NCI-H524 treated with DMSO at 0.1 percent for 48 hours (cell line): ENCODE data around the gene LYST.
"Not testable (repeated sequence)": the region's sequence is repeated elsewhere in the genome, so short reads cannot be mapped to it uniquely, and the experiment has no call there.

Source experiments
- DNase-seq: peaks from one replicate; lab custom pipeline; 2025; lab: John Stamatoyannopoulos, UW

LYST gene

GRCh38 chr1:235821361-235821981 is 45.2 kb downstream of the LYST start:
- no peak for DNase-seq

GRCh38 chr1:235820061-235820460 is 46.6 kb downstream of the LYST start:
- DNase-seq: peak; percentile 63

GRCh38 chr1:235818632-235819136 is 48.0 kb downstream of the LYST start:
- no peak for DNase-seq

DNA sequence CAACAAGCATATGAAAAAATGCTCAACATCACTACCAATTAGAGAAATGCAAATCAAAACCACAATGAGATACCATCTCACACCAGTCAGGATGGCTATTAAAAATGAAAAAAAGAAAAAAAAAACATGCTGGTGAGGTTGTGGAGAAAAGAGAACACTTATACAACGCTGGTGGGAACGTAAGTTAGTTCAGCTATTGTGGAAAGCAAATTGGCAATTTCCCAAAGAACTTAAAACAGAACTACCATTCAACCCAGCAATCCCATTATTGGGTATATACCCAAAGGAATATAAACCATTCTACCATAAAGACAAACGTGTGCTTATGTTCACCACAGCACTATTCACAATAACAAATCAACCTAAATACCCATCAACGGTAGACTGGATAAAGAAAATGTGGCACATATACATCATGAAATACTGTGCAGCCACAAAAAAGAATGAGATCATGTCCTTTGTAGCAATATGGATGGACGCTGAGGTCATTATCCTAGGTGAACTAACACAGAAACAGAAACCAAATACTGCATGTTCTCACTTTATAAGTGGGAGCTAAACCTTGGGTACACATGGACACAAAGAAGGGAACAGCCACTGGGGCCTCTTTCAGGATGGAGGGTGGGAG is 49.5 kb downstream of the LYST start:
- no peak for DNase-seq

GRCh38 chr1:235809688-235810397 is 56.9 kb downstream of the LYST start:
- DNase-seq: no peak

DNA sequence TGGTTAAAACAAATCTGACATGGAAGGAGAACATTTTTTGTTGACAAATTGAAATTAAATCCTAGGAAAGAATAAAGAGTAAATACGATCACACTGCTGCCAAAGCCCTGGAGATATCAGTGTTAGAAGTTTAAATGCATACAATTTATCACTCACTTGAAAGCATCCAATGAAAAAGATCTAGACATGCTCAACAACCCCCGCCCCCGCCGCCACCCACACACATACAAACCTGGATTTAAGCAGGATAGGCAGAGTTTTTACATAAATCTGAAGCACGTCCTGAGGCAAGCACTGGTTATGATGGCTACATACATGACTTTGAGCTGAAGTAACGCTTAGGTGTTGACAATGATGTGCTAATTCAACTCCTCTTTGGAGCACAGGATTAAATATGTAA is 58.5 kb downstream of the LYST start:
- DNase-seq: no peak

GRCh38 chr1:235806123-235806522 is 60.6 kb downstream of the LYST start:
- DNase-seq: no peak

- no peak for DNase-seq
These were observed 63.9 kb downstream of the LYST start for GRCh38 chr1:235802573-235803346.

DNA sequence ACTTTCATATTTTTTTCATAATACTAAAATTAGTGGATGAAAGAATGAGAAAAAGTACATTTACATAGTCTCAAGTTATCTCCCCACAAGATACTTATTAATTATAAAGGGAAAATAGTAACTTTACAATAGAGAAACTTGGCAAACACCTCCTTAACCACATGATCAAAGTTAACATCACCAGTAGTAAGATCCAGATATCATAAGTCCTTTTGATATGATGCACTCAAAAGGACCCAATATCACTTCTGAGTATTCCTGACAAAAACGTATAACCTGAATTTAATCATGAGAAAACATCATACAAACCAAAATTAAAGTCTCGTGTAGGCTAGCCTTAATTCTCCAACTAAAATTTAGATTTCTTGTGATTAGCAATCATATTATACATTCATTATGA is 67.4 kb downstream of the LYST start:
- DNase-seq: no peak

- no peak for DNase-seq
These were observed 75.1 kb downstream of the LYST start for GRCh38 chr1:235791532-235792060.

DNA sequence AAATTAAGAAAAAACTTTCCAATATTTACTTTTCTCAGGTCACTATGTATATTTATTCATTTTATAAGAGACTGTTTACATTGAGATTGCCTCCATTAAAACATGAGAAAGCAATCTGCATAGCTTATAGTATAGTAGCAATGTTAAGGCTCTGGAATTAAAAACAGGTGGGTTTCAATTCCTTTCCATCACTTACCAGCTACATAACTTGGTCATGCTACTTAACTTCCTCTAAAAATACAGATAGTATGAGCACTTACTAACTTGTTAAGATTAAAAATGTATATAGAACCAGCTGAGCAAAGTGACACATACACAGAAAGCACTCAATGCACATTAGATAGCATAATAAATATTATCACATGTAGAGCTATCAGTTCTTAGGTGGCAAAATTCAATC is 76.6 kb downstream of the LYST start:
- no peak for DNase-seq

- DNase-seq: not testable (repeated sequence)
These were observed 80.3 kb downstream of the LYST start for GRCh38 chr1:235786227-235786898.

GRCh38 chr1:235784950-235785349 is 81.8 kb downstream of the LYST start:
- no peak for DNase-seq

GRCh38 chr1:235783148-235783776 is 83.4 kb downstream of the LYST start:
- DNase-seq: no peak

DNA sequence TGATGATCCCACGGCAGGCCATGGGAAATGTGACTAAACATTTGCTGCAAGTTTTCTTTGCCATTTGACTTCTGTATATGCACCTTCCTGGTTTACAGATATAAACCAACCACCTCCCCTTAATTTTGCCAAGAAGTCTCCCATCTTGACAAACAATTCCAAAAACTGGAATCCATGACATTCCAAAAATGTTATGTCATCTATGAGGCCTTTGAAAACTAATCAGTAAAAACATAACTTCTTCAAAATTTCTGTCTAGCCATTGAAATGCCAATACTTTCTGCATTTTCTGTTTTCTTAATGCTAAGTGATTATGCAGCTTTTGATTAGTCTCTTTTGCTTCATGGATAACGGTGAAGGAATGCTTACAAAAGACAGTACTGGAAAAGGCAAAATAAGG is 84.1 kb downstream of the LYST start:
- no peak for DNase-seq

DNA sequence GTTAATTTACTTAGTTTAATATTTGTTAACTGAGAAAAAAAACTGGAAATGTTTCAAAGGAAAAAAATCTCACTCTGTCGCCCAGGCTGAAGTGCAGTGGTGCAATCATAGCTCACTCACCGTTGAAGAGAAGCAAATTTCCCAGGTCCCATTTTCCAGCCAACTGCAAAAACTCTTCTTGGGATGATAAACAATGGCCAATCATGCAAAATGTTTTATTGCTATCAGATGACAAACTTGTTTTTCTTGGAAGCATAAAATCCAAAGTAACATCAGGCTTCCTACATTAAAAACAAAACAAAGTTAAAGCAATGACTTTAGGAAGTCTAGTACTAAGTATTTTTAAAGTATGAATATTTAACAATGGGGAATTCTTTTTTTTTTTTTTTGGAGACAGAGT is 84.9 kb downstream of the LYST start:
- DNase-seq: no peak

DNA sequence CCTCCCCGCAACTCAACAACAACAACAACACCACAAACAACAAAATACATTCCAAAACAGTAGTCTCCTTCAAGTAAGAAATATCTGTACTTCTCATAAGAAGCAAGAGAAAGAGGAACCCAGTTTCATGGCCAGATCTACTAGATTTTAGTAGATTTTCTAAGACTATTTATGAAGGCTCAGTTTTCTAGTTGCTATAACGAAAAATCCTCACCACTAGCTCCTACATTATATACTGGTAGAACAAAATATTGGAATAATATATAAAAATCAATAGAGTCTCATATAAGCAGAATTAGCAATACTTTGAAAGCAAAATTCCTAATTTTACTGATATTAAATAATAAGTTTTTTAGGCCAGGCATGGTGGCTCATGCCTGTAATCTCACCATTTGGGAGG is 86.9 kb downstream of the LYST start:
- no peak for DNase-seq

DNA sequence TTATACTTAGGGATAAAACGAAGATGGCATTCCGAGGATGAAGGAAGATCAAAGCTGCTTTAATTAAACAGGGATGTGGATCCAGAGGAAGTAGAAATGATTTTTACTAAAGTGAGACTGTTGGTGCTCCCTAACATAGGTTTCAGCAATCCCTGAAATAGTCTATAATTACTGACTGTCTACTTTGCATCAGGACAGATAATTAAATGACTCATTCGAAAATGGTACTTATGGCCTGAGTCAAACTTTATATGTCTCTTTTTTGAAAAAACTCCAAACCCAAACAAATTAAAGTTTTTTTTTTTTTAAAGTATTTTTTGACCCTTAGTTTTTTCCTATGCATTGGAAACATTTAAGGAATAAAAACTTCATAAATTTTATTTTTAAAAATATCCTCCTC is 90.3 kb downstream of the LYST start:
- no peak for DNase-seq

DNA sequence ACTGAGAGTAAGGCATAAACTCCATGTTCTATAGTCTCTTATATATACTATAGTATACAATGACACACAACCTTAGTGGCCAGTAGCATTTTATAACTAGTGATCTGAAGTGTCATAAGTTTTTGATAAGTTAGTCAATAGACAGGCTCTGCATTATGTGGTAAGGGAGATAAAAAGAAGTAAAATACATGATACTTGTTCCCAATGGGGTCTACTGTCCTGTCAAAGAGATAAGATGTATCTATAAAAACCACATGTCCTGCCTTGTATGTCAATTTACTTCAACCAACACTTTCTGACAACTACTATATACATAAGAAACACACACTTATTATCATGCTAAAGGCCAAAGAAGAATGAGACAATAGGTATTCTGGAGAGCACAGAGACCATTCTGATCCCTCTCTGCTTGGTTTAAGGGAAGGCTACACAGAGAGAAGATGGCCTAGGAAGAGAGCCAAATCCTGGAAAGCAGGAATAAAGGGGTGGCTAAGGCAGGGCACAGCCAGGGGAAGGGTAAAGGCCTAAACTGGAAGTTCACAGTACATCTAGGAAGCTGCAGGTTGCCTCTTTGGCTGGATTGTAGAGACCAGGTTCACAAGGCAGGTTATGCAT is 91.4 kb downstream of the LYST start:
- no peak for DNase-seq

DNA sequence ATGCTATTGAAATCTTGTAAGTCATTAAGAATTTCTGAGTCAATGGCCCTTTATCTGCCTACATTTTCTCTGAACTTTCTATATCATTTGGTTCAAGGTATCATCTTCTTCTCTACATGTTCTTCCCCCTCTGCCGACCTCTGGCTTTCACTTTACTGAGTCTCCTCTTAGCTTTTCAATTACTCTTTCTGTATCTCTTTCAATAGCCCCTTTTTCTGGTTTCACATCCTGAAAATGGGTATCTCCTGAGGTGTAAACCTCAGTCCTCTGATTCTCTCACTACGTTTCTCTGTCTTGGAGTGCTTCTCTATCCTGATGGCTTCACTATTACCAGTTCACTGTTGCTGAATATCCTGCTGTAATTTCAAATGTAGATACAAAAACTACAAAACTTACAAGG is 98.9 kb downstream of the LYST start:
- no peak for DNase-seq

GRCh38 chr1:235766794-235767285 is 99.9 kb downstream of the LYST start:
- no peak for DNase-seq
